ENCODE data around the gene NFATC3.

NFATC3 gene

GRCh38 chr16:68236137-68236825 lies 151.1 kb downstream of the NFATC3 start:
- Histone ChIP-seq H3K27ac (peak overlapping the region; percentile 72 to 86), H3K4me3 (peak overlapping the region; percentile 76)
- TF ChIP-seq, protein P1, sequence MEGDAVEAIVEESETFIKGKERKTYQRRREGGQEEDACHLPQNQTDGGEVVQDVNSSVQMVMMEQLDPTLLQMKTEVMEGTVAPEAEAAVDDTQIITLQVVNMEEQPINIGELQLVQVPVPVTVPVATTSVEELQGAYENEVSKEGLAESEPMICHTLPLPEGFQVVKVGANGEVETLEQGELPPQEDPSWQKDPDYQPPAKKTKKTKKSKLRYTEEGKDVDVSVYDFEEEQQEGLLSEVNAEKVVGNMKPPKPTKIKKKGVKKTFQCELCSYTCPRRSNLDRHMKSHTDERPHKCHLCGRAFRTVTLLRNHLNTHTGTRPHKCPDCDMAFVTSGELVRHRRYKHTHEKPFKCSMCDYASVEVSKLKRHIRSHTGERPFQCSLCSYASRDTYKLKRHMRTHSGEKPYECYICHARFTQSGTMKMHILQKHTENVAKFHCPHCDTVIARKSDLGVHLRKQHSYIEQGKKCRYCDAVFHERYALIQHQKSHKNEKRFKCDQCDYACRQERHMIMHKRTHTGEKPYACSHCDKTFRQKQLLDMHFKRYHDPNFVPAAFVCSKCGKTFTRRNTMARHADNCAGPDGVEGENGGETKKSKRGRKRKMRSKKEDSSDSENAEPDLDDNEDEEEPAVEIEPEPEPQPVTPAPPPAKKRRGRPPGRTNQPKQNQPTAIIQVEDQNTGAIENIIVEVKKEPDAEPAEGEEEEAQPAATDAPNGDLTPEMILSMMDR (IDR thresholded peaks at IDR 0.05), result no peak
- peak; percentile 80 for DNase-seq (ENCODE audit: low spot score)

- peak overlapping the region; percentile 76 for H3K4me3 ChIP-seq
- peak overlapping the region; percentile 72 to 86 for H3K27ac ChIP-seq
- TF ChIP-seq, protein P1 (IDR thresholded peaks at IDR 0.05), result no peak
- no peak for DNase-seq (ENCODE audit: low spot score)
Measured at GRCh38 chr16:68236826-68237242, 151.7 kb downstream of the NFATC3 start.

GRCh38 chr16:68237243-68238028 lies 152.3 kb downstream of the NFATC3 start:
- Histone ChIP-seq H3K4me3 (peak overlapping the region; percentile 76), H3K27ac (peak overlapping the region; percentile 72 to 86)
- peak; percentile 99 for DNase-seq (ENCODE audit: low spot score)
- TF ChIP-seq, protein P1 (IDR thresholded peaks at IDR 0.05), result no peak

DNA sequence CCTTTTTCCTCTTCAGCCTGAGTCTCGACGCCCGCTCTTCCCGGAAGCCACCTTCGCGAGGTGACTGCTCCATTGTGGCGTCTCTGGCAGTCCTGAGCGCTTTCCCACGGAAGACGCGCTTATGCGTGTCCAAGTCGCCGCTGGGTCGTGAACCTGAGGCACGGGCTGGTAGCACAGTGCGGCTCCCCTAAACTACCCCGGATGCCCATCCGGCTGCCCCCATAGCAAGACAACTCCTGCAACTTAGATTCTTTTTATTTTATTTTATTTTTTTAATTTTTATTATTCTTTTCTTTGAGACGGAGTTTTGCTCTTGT lies 152.8 kb downstream of the NFATC3 start:
- H3K27ac ChIP-seq, result peak overlapping the region; percentile 71 to 86
- peak overlapping the region; percentile 76 for H3K4me3 ChIP-seq
- DNase-seq (ENCODE audit: low spot score), result no peak
- TF ChIP-seq, protein P1 (IDR thresholded peaks at IDR 0.05), result no peak

- TF ChIP-seq, protein P1 (IDR thresholded peaks at IDR 0.05), result no peak
- no peak overlapping the region for H3K4me3 ChIP-seq
- DNase-seq (ENCODE audit: low spot score), result no peak
- no peak overlapping the region for H3K27ac ChIP-seq
Measured at GRCh38 chr16:68242085-68242484, 156.9 kb downstream of the NFATC3 start.

GRCh38 chr16:68242926-68243858 lies 158.0 kb downstream of the NFATC3 start:
- DNase-seq (ENCODE audit: low spot score), result no peak
- Histone ChIP-seq H3K27ac (no peak overlapping the region), H3K4me3 (no peak overlapping the region)
- TF ChIP-seq, protein P1 (IDR thresholded peaks at IDR 0.05), result no peak
